NCI-H2171 treated with DMSO at 0.1 percent for 48 hours (cell line): Measurements from ENCODE around the gene RADIL.
"Not testable (repeated sequence)": the region's sequence is repeated elsewhere in the genome, so short reads cannot be mapped to it uniquely, and the experiment has no call there.

ENCODE experiments used
- DNase-seq: peaks from one replicate; lab custom pipeline; 2025; lab: John Stamatoyannopoulos, UW

RADIL gene, protein sequence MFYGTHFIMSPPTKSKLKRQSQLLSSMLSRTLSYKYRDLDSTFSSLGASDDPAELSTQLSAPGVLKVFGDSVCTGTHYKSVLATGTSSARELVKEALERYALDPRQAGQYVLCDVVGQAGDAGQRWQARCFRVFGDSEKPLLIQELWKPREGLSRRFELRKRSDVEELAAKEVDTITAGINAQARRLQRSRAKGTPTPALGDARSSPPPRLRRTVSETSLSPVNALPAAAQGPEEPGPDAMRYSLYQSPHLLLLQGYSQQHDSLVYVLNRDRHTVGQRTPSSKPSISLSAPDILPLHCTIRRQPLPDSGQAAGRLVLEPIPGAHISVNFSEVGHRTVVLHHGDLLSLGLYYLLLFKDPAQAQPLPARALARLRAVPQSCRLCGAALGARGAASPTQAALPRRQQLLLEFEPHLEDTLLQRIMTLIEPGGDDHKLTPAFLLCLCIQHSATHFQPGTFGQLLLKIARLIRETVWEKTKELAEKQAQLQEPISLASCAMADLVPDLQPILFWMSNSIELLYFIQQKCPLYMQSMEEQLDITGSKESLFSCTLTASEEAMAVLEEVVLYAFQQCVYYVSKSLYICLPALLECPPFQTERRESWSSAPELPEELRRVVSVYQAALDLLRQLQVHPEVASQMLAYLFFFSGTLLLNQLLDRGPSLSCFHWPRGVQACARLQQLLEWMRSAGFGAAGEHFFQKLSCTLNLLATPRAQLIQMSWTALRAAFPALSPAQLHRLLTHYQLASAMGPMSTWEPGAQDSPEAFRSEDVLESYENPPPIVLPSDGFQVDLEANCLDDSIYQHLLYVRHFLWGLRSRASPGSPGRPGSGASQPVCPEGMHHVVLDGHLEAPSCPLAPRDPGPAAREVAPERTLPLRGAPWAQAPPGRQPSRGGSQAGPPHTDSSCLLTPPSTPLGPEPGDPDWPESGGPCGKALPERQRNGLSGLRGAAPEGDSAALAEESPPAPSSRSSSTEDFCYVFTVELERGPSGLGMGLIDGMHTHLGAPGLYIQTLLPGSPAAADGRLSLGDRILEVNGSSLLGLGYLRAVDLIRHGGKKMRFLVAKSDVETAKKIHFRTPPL

DNA sequence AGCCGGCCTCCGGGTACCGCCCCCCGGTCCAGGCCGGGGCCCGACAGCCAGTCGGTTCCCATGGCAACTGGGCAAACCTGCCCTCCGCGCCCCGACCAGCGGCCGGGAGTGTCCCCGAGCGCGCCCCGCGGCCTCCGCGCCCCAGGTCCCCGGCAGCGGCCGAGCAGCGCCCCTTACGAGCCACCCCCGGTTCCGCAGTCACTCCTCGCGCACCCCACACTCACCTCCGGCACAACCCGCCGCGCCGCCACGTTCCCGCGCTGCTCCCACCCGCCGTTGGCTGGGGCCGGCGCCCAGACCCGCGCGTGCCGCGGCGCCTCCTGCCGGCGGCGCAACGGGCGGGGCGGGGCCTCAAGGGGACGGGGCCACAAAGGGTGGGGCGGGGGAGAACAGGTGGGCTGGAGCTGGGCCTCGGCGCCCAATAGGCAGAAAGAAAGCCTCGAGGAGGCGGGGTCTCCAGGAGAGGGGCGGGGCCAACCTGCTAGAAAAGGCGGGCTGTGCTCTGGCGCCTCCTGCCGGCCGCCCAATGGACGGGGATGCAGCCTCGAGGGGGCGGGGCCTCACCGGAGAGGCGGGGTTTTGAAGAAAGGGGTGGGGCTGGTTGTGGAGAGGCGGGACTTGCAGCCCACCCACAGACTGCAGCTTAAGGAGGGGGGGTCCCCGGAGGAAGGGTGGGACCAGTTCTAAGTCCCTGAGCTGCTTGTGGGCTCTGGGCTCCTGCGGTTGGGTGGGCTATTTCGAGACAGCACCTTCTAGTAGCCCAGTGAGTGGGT is at the start of gene RADIL:
RADIL (minus strand) TSS at position 345 of the 773 bp plus-strand sequence. CDS start 5,577 bp downstream, outside the sequence.
- DNase-seq: peak; percentile 89

DNA sequence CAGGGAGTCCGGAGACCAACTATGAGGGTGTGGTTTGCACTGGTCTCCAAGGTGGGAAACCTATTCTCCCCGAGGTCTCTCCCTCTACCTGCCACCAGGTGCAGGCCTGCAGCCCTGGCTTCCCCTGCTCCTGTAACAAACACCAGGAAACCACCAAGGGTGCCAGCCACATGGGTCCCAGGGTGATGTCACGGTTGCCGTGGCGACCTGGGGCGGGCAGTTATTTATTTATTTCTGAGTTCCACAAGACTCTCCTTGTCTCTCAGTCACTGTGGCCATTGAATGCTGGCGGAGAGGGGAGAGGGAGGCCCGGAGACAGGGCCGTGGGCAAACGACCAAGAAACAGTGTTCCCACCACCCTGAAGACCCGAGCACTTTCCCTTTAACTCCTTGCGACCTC is 48.4 kb upstream of the RADIL start:
- peak; percentile 35 for DNase-seq

DNA sequence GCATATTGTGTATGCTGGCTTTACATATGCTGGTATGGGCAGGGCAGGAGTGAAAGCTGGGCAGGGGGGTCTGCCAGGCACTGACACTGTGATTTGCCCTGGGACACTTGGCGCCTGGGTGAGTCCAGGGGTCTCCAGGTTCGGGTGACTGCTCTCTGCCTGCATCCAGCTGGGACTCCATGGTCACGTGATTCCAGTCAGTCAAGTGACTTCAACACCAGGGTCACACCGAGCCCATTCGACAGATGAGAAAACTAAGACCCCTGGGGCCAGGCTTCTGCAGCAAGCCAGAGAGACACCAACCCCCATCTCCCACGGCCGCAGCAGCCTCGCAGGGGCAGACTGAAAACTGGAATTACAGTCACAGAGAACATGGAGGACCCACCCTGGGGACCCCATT is 45.5 kb upstream of the RADIL start:
- DNase-seq: no peak

DNA sequence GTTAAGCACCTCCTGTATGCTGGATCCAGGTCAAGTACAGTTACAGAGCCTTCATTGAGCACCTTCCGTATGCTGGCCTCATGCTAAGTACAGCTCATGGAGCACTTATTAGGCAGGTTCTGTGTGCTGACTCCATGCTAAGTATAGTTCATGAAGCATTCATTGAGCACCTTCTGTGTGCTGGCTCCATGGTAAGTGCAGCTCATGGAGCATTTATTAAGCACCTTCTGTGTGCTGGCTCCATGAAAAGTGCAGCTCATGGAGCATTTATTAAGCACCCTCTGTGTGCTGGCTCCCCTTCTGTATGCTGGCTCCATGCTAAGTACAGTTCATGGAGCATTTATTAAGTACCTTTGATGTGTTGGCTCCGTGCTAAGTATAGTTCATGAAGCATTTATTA is 44.9 kb upstream of the RADIL start:
- no peak for DNase-seq

DNA sequence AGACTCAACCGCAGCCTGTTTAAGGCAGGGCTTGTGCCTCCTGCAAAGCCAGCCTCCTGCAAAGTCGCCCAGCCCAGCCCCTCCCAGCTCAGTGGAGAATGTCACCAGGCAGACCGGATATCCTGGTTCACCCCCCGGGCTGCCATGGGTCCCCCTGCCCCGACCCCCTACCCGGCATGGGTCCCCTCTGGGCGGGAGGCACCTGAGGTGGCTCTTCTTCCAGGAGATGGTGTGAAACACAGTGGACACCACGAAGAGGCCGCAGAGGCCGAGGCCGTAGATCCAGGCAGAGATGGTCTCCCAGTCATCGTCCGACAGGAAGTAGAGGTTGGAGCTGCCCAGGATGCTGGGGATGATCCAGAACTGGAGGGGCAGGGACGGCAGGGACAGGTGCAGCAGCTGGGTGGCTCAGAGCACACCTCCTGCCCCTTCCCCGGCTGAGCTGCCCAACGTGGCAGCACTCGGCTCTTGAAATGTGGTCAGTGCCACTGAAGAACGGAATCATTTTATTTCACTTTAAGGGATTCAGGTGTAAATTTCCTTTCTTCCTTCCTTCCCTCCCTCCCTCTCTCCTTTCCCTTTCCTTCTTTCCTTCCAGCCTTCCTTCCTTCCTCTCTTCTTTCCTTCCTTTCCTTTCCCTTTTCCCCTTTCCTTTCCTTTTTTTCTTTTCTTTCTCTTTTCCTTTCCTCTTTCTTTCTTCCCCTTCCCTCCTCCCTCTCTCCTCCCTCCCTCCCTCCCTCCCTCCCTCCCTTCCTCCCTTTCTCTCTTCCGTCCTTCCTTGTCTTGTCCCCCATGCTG is 36.7 kb upstream of the RADIL start:
- DNase-seq: no peak

DNA sequence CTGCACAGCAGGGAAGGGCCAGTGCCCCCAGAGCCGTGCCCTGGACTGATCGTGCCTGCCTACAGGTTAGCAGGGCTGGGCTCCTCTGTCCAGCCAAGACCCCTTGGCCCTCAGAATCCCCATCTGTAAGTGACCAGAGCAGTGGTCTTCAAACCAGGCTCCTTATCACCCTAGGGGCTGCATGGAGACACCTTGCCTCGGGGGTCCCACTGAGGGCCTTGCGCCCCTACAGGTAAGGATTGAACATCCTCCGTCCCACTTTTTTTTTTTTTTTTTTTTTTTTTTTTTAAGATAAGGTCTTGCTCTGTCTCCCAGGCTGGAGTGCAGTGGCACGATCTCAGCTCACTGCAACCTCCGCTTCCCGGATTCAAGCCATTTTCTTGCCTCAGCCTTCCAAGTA is 32.6 kb upstream of the RADIL start:
- DNase-seq: no peak

DNA sequence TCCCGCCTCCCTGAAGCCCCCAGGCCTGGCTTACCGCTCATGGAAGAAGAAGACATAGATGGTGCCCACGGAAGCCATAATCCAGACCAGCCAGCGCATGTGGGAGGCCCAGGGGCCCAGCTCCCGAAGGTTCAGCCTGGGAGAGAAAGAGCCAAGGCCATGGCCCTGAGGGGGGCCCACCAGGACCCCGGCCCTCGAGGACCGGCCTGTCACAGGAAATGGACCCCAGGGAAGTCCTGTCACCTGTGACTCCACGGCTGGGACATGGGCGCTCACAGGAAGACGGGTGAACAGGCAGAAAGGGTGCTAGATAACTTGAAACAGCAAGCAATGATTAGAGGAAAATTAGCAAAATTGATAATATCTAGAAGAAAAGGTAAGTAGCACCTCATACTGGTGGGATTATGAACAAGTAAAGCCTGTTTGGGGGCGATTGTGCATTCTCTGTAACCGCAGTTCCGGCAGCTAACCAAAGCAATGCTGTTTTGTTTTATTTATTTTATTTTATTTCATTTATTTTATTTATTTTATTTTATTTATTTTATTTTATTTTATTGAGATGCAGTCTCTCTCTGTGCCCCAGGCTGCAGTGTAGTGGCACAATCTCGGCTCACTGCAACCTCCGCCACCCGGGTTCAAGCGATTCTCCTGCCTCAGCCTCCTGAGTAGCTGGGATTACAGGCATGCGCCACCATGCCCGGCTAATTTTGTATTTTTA is 27.8 kb upstream of the RADIL start:
- no peak for DNase-seq

DNA sequence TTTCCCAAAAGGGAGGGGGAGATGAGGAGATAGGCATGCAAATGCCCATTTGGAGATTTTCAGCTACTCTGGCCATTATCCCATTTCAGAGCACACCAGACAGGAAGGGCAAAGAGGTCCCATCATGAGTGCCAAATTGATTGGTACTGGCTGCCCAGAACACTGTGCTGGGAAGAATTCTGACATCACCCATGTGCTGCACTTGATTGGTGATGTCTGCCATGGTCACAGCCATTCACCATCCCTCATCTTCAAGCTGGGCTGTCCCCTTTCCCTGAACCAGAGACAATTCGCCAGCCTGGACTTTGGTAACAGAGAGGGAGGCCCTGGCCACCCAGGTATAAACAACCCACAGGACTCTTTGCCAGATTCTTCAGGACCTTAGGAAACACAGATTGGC is 23.2 kb upstream of the RADIL start:
- DNase-seq: no peak

DNA sequence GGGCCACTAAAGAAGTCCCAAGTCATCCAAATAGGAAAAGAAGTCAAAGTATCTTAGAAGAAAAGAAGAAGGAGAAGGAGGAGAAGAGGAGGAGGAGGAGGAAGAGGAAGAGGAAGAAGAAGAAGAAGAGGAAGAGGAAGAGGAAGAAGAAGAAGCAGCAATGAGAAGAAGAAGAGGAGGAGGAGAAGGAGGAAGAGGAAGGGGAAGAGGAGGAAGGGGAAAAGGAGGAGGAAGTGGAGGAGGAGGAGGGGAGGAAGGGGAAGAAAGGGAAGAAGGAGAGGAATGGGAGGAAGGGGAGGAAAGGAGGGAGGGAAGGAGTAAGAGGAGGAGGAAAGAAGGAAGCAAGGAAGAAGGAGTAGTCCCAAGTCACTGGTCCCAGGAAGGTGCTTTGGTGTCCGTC is 21.7 kb upstream of the RADIL start:
- DNase-seq: no peak

DNA sequence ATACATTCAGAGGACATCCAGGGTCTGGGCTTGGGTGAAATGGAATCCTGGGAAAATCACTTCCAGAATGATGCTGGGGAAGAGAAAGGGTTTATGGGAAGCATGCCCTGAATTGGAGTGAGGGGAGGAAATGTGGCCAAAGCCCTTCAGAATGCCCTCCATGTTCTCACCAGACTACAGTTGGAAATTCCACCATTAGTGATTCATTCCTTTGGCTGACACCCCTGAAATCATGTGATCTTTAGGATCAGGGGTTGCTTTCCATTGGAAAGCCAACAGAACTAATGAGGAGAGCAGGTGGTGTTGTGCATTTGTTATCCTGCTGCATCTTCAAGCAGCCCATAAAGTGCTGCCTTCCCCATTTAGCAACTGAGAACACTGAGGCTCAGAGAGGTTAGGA is 20.8 kb upstream of the RADIL start:
- no peak for DNase-seq

DNA sequence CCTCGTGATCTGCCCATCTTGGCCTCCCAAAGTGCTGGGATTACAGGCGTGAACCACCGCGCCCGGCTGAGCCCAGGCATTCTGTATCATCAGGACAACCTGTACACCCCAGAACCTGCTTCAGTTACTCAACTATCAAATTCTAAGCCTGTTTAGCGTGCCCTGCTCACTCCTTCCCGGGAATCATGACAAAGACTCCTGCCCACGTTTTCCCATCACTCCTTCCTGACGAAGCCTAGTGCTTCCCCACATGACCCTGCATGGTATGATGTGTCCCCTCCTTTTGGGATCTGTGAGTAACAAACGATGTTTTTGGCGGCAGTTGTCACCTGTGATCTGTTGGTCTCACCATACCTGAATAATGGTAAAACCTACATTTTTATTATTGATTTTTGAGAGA is 12.2 kb upstream of the RADIL start:
- no peak for DNase-seq

DNA sequence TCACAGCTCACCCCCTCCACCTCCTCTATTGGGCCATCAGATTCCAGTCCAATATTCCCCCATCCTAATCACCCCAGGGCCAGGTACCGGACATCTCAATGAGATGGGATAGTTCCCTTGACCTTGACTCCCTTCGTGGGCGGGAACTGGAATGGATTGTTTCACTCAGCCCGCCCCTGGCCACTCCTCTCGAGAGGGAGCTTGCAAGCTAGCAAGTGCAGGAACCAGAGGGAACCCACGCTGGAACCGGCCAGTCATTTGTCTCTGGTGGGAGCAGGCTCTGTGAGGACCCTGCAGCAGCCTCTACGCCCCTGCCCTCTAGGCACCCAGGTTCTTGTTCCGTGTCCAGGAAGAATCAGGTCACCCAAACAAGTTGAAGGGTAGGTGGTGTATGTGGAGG is 11.0 kb upstream of the RADIL start:
- DNase-seq: no peak

DNA sequence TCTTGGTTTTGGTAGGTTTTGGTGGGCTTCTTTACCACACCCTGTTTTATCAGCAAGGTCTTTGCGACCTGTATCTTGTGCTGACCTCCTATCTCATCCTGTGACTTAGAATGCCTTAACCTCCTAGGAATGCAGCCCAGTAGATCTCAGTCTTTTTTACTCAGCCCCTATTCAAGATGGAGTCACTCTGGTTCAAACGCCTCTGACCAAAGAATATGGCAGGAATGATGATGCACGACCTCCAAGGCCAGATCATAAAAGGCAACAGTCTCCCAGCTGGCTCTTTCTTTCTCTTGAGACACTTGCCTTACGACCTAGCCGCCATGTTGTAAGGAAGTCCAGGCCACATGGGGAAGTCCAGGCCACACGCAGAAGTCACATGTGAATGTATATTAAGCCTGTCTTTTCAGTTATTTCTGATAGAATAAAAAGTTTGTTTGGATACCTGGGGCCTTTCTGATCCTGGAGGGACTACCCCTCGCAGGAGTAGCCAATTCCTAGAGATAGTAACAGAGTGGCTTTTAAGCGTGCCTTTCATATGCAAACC is 10.5 kb upstream of the RADIL start:
- no peak for DNase-seq

DNA sequence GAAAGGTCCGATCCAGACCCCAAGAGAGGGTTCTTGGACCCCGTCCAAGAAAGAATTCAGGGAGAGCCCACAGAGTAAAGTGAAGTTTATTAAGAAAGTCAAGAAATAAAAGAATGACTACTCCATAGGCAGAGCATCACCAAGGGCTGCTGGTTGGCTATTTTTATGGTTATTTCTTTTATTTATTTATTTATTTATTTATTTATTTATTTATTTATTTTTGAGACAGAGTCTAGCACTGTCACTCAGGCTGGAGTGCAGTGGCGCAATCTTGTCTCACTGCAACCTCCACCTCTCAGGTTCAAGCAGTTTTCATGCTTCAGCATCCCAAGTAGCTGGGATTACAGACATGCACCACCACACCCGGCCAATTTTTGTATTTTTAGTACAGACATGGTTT is 9.7 kb upstream of the RADIL start:
- DNase-seq: not testable (repeated sequence)

DNA sequence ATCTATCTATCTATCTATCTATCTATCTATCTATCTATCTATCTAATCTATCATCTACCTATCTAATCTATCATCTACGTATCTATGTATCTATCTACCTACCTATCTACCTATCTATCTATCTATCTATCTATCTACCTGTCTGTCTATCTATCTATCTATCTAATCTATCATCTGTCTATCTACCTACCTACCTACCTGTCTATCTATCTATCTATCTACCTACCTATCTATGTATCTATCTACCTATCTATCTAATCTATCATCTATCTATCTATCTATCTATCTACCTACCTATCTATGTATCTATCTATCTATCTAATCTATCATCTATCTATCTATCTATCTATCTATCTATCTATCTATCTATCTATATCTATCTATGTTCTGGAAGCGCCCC is 8.0 kb upstream of the RADIL start:
- not testable (repeated sequence) for DNase-seq

DNA sequence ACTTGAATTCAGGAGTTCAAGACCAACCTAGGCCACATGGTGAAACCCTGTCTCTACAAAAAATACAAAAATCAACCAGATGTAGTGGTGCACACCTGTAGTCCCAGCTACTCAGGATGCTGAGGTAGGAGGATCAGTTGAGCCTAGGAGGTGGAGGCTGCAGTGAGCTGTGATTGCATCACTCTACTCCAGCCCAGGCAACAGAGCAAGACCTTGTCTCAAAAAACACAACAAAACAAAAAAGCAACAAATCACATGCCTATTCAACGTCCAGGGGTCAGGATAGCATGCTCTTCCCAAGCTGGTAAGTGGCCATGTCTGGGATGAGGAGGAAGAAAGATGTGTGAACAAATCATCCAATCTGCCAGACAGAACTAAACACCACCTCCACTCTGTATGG is 6.2 kb upstream of the RADIL start:
- no peak for DNase-seq

DNA sequence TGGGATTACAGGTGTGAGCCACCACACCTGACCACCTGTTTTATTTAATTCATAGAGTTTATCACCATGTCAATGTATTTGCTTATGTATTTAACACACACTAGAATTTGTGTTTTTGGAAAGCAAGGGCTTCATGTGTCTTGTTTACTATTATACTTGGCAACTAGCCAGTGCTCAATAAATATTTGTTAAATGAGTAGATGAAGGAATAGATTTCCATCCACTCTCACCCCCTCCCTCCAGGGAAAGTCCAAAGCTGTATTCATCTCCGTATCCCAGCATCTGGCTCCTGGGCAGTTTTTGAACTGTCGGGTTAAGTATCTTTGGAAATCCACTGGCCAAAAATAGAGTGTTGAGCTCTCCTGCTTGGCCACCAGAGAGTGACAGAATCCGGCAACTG is 4.6 kb upstream of the RADIL start:
- DNase-seq: no peak

DNA sequence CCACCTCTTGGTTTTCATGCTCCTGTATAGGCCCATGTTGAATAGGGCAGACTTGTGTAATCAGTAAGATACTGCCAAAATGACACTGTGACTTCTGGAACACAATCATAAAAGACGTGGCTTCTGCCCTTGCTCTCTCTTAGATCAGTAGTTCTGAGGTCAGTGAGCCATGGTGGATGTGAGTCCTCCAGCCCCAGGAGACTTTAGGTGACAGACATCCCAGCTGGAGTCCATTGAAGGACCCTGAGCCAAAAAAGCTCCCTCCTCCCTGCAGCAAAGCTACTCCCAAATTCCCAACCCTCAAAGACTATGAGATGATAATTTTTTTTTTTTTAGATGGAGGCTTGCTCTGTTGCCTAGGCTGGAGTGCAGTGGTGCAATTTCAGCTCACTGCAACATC is 3.2 kb upstream of the RADIL start:
- no peak for DNase-seq

DNA sequence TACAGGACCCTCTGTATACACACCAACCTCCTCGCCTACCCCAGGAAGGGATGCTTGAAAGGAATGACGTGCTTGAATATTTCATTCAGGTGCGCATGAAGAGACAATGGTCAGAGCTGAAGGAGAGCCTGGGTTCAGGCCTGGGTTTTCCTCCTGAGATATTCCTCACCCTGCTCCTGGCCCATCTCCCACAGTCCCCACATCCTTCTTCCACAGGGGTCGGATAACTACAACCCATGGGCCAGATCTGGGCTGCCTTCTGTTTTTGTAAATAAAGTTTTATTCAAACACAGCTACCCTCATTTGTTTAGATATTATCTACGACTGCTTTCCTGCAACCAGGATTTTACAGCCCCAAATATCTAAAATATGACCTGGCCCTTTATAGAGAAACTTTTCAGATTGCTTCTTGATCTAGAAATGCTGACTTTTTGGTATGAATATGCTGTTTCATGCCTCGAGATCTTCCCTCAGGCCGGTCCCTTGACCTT is 1.8 kb upstream of the RADIL start:
- DNase-seq: no peak

DNA sequence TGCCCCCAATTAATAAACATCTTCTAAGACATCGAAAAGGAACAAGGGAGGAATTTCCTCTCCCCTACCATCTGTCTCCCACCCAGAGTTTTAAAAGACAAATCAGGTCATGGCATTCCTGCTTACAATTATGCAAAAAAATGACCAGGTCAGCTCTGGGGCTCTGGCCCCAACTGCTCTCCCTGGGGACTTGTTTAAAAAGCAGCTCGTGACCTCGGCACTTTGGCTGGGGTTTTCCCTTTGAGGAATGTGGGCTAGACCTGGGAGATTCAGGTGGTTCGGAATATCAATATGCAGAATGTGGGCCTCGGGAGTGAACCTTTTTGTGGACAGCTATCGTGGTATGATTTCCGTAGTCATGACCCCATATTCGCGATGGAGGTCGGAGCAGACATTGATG is 648 bp upstream of the RADIL start:
- no peak for DNase-seq
